Ovary (tissue), 9 donors: ENCODE measurements around the gene MBNL1. TPM values are rescaled to one million over a fixed set of nuclear protein-coding genes. Genes with fewer than 3 reads are reported as not detected.

Experiments
- DNase-seq, 5 donors: peaks; one replicate each; pipeline ENCODE4 v3.0.0-alpha.2; 2019 to 2020
- H3K27ac ChIP-seq, 2 donors: fragments of 200-600 bp; one replicate each; pipeline versions ENCODE4 v1.5.1 to v1.8.0; 2019 to 2022
- H3K27me3 ChIP-seq: fragments of 200-600 bp; one replicate; pipeline ENCODE4 v1.8.0; 2022
- H3K36me3 ChIP-seq: fragments of 200-600 bp; sonication (generic); one replicate; pipeline ENCODE4 v1.5.1; 2019
- H3K4me1 ChIP-seq: one replicate; pipeline ENCODE4 v1.8.1; 2013; ENCODE audit warnings: mild to moderate bottlenecking, moderate library complexity; ENCODE audit not compliant: insufficient read depth
- H3K4me3 ChIP-seq: fragments of 200-600 bp; sonication (generic); one replicate; pipeline ENCODE4 v1.5.1; 2017
- H3K9me3 ChIP-seq, 2 donors: fragments of 200-600 bp in 1 of 2; sonication (generic) in 1 of 2; one replicate each; pipeline versions ENCODE4 v1.5.1 to v1.8.1; 2013 to 2019; ENCODE audit warnings: mild to moderate bottlenecking in 1 of 2, moderate library complexity in 1 of 2
- EP300 ChIP-seq: sonication (generic); formaldehyde crosslinking; IDR thresholded peaks from one replicate; pipeline ENCODE4 v1.6.1; 2017; ENCODE audit warnings: antibody characterized with exemption
- POLR2A ChIP-seq: fragments of 450-650 bp; IDR thresholded peaks from one replicate; pipeline ENCODE4 v1.6.1; 2017; ENCODE audit warnings: antibody characterized with exemption, mild to moderate bottlenecking, moderate library complexity
- WGBS, 3 donors: extraction: QIAGEN DNeasy Blood & Tissue Kit in 1 of 3; methylation state at CpG; one replicate each; pipeline versions ENCODE4 v1.1.5 to v1.1.7; 2013 to 2017; 5-methylcytosine and 5-hydroxymethylcytosine counted together
- intact Hi-C, 4 donors: fragments of 100-400 bp; cut with DNase I; formaldehyde crosslinking; loops; one replicate each; pipeline versions ENCODE4 v1.11.0 to v1.15.1; 2022 to 2023
- polyA plus RNA-seq, 2 donors: library from polyadenylated mRNA; stranded (reverse); fragments of 200-250 nt in 1 of 2; fragments of 350-450 nt in 1 of 2; fragmentation: Illumina TruSeq in 1 of 2; extraction: RNeasy Lipid Tissue Mini Kit (QIAGEN cat#74804) in 1 of 2; gene quantifications; one replicate each; pipeline ENCODE4 v1.2.3, GENCODE V29; 2013 to 2014
- total RNA-seq, 7 donors: library from RNA; depleted of rRNA in 2 of 7; stranded (reverse); fragments of >200 nt in 2 of 7; fragmentation: NEBNext Ultra II Directional in 3 of 7; extraction: Animal tissue kit (Norgen Biotek cat#: 25700) in 3 of 7; gene quantifications; one replicate each; pipeline versions ENCODE4 v1.1.0 to v1.2.4, GENCODE V29; 2016 to 2023
- TF ChIP-seq, protein P1 (sequence below), 3 donors: fragments of 450-650 bp in 2 of 3; fragments of 200-600 bp in 1 of 3; IDR thresholded peaks; one replicate each; pipeline versions ENCODE4 v1.5.1 to v1.8.0; 2016 to 2022; ENCODE audit warnings: antibody characterized with exemption in 3 of 3, mild to moderate bottlenecking in 1 of 3
- donor health status: DM: no; HTN: no; CAD: no; lungs with moderate emphysema.
- donor health status: DM: no; HTN: no; CAD: no.
- donor health status: Bipolar disorder and iron deficiency.
- donor health status: DM: yes; HTN: yes; CAD: no.
- donor health status: DM: no; HTN: no; CAD: no.
- donor health status: DM: yes; HTN: yes; CAD: no.

The MBNL1 gene
- total and polyA plus RNA-seq, 9 donors = 39.7 to 152 (median 123) TPM

DNA sequence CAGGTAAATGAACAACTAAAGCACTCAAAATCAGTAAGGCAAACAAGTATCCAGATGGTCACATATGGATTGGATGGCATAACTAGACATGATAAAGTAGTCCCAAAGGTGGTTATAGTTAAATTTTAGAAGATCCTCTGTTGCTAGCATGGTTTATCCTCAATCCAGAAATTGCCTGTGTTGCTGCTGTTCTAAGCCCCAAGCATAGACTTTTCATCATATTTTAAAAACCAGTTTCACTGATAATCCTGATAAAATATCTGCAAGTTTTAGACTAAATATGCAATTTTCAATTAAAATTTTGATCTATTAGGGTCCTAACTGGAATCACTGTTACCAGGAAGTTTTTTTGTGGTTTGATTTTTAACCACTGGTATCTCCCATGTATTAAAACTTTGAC lies 35.4 kb downstream of the MBNL1 start:
- DNase-seq = no peak
- no peaks in the 10 kb centered on the region for H3K27me3 ChIP-seq
- no peaks in the 10 kb centered on the region for H3K9me3 ChIP-seq
- no peak overlapping the region for H3K4me3 ChIP-seq
- no peak overlapping the region for H3K27ac ChIP-seq
- no peaks in the 10 kb centered on the region for H3K36me3 ChIP-seq
- intact Hi-C loops = no loop called here
- TF ChIP-seq EP300 = no peak
- TF ChIP-seq, protein P1, sequence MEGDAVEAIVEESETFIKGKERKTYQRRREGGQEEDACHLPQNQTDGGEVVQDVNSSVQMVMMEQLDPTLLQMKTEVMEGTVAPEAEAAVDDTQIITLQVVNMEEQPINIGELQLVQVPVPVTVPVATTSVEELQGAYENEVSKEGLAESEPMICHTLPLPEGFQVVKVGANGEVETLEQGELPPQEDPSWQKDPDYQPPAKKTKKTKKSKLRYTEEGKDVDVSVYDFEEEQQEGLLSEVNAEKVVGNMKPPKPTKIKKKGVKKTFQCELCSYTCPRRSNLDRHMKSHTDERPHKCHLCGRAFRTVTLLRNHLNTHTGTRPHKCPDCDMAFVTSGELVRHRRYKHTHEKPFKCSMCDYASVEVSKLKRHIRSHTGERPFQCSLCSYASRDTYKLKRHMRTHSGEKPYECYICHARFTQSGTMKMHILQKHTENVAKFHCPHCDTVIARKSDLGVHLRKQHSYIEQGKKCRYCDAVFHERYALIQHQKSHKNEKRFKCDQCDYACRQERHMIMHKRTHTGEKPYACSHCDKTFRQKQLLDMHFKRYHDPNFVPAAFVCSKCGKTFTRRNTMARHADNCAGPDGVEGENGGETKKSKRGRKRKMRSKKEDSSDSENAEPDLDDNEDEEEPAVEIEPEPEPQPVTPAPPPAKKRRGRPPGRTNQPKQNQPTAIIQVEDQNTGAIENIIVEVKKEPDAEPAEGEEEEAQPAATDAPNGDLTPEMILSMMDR (IDR thresholded peaks at IDR 0.05) = no peak
- TF ChIP-seq POLR2A = no peak
- H3K4me1 ChIP-seq = peaks cover 5% of the 10 kb centered on the region

DNA sequence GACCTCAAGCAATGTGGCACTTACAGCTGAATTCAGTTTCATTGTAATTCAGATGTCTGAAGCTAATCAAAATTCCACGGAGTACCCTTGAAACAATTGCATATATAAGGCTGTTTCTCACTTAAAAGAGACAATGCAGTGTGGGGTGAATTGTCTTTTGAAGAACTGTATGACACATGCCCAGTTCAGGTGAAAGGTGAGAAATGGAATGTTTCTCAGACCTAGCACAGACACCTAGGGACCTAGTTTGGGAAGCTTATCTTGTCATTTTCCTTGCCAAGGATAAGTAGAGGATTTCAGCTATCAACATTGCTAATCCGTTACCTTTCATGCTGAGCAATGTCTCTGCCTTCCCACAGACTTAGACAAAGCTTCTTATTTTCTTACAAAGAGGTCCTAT lies 36.3 kb downstream of the MBNL1 start:
- TF ChIP-seq EP300 (no peak), POLR2A (no peak)
- TF ChIP-seq, protein P1 (IDR thresholded peaks at IDR 0.05) = no peak
- H3K36me3 ChIP-seq = no peaks in the 10 kb centered on the region
- DNase-seq = no peak
- H3K9me3 ChIP-seq = no peaks in the 10 kb centered on the region
- no peaks in the 10 kb centered on the region for H3K27me3 ChIP-seq
- no peak overlapping the region for H3K27ac ChIP-seq
- H3K4me3 ChIP-seq = no peak overlapping the region
- intact Hi-C loops = no loop called here
- 63 to 70% (median 69%) methylated on average over 2 of the region's 2 CpGs for WGBS, 3 donors
- H3K4me1 ChIP-seq = peaks cover 3% of the 10 kb centered on the region

DNA sequence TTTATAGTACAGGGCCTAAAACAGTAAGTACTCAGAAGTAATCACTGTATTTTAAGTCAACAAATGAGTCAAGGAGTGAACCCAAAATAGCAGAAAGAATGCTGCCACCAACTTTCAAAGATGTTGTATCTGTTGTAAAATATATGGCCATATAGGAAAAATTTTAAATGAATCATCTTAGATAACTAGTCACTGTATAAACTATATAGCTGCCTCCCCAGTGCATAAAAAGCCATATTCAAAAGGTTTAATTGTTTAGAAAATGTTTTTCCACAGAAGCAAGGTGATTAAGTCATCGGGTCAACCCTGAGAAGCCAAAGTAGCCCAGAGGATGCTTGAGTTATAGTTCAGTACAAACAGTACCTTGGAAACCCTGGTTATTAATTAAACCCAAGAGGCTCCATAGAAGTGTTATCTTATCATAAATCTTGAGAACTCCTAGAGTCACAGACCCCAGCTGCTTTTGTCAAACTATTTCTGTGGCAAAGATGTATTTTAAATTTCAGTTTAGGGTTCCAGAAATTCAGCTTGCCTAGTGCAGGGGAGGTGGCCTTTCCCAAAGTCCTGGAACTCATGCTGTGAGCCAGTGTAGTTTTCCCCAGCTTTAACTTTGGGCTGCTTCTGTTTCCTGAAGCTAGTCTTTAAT lies 39.2 kb downstream of the MBNL1 start:
- Histone ChIP-seq H3K27ac (no peak overlapping the region), H3K4me1 (peaks cover 3% of the 10 kb centered on the region), H3K4me3 (no peak overlapping the region), H3K9me3 (no peaks in the 10 kb centered on the region), H3K27me3 (no peaks in the 10 kb centered on the region), H3K36me3 (no peaks in the 10 kb centered on the region)
- no peak for DNase-seq
- intact Hi-C loops = no loop called here
- TF ChIP-seq POLR2A (no peak), EP300 (no peak)
- TF ChIP-seq, protein P1 (IDR thresholded peaks at IDR 0.05) = no peak
- WGBS, 3 donors = 45 to 67% (median 47%) methylated on average over 1 of the region's 1 CpG

DNA sequence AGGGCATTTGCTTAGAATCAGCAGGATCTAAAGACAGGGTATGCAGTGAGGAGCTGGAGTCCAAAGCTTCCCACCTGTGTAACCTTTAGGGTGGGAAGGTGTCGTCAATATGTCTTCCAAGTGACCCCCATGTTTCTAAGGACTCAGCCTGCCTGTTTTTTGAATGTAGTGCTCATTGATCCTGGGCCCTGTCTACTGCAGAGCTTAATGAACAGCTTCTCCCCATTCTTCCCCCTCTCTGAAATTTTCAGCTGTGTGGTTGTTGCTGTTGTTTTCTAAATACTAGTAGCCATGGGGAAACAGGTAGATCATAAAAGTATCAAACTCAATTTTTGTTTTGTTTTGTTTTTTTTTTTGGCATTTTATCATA lies 39.7 kb downstream of the MBNL1 start:
- no peak for DNase-seq
- H3K4me3 ChIP-seq = no peak overlapping the region
- H3K36me3 ChIP-seq = no peaks in the 10 kb centered on the region
- 93 to 100% (median 96%) methylated on average over 1 of the region's 1 CpG for WGBS, 3 donors
- intact Hi-C loops = no loop called here
- H3K27me3 ChIP-seq = no peaks in the 10 kb centered on the region
- H3K27ac ChIP-seq = no peak overlapping the region
- H3K4me1 ChIP-seq = peaks cover 3% of the 10 kb centered on the region
- TF ChIP-seq, protein P1 (IDR thresholded peaks at IDR 0.05) = no peak
- no peak for TF ChIP-seq EP300
- no peak for TF ChIP-seq POLR2A
- no peaks in the 10 kb centered on the region for H3K9me3 ChIP-seq
